Endothelial cell of hepatic sinusoid (primary cell): ENCODE results near the gene FHIT.
"Not testable (repeated sequence)": the region's sequence is repeated elsewhere in the genome, so short reads cannot be mapped to it uniquely, and the experiment has no call there.

Experiments
- in situ Hi-C: cut with HindIII; loops from 2 replicates; pipeline ENCODE4 v1.10.0; 2017; ENCODE audit warnings: low sequenced_read_pairs

The FHIT gene

GRCh38 chr3:61227799-61228198, 23.5 kb downstream of the FHIT start:
- in situ Hi-C loops = no loop called here

- in situ Hi-C loops = no loop called here
Measured at GRCh38 chr3:61226166-61226686, 25.0 kb downstream of the FHIT start.

DNA sequence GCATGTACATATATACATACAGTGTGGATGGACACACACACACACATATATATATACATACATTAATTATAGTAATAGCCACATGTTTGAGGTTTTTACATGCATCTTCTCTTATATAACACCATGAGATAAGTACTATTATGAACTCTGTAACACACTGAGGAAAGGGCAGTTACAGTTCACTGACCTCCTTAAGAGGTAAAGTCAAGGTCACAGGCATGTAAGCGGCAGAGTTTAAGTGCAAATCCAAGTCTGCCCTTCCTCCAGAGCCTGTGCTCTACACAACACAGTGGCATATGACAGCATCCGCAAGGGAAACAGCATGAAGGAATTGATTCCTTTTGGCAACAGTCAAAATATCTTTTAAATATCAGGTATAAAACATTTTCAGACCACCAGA, 26.4 kb downstream of the FHIT start:
- in situ Hi-C loops = no loop called here

DNA sequence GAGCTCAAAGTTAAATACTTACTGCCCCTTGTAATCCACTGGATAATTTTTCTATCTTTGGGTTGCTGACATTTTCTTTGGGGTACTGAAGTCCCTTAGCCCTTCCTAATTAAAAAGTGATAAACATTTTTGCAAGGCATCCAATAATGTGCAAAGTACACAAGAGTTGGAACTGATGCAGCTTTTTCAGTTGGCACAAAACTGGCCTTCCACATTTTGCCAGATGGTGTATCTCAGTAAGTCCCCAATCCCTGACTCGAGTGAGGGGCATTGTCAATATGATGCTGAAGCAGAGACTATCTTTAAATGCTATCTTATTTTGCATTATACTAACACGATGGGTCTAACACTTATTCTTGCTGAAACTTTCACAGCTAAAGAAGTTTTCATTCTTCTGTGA, 27.8 kb downstream of the FHIT start:
- in situ Hi-C loops = no loop called here

GRCh38 chr3:61222467-61222866, 28.8 kb downstream of the FHIT start:
- in situ Hi-C loops = no loop called here

GRCh38 chr3:61221759-61222362, 29.4 kb downstream of the FHIT start:
- in situ Hi-C loops = no loop called here

- in situ Hi-C loops = no loop called here
Measured at GRCh38 chr3:61218504-61218903, 32.7 kb downstream of the FHIT start.

DNA sequence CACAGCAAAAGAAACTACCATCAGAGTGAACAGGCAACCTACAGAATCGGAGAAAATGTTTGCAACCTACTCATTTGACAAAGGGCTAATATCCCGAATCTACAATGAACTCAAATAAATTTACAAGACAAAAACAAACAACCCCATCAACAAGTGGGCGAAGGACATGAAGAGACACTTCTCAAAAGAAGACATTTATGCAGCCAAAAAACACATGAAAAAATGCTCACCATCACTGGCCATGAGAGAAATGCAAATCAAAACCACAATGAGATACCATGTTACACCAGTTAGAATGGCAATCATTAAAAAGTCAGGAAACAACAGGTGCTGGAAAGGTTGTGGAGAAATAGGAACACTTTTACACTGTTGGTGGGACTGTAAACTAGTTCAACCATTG, 35.1 kb downstream of the FHIT start:
- in situ Hi-C loops = not testable (repeated sequence)

- in situ Hi-C loops = no loop called here
Measured at GRCh38 chr3:61202086-61202485, 49.2 kb downstream of the FHIT start.

DNA sequence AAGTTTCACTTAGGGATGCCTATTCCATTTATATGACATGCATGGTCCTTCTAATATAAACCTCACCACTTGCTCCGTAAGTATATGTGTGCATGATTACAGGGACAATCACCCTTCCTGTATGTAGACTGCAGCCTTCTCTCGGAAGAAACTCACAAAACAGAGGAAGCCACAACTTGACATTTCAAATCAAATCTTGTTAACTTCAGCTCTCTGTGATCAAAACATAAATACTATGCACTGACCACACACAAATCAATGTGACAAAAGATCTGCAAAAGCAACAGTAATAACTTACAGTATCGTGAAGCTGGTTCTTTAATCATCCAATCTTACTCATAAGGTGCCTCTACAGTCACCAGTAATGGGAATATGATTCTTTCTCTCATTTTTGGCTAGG, 50.2 kb downstream of the FHIT start:
- in situ Hi-C loops = no loop called here

DNA sequence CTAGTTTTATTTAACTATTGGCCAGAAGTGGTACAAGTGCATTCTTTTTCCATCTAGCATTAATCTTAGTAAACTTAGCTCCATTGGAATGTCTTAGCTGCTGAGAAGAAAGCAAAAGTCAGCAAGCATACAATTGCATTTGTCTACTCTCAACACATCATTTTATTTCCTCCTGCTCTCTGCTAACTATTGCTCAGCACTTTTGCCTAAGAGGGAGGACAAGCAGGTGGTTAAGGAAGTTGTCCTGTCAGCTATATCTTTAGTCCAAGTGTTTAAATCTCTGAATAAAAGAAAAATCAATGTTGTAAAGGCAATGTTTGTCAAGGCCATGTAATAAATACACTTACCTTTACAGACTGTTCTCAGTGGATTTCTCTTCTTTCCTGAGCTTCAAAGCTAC, 51.0 kb downstream of the FHIT start:
- in situ Hi-C loops = no loop called here

DNA sequence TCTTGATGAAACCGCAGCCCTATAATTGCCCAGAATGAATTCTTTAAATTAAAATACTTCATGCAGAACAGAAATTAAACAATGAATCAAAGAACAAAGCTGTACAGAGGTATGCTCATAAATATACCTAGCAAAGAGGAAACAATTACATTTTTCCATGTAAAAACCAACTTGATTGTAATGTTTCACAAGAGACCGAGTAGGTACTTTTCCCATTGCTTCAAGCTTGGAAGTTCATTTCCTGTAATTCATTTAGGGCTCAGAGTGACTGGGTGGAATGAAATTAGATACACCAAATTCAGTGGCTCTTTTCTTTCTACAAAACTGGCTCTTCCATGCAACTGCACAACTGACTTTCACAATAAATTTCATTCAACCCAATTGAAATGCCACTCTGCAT, 51.4 kb downstream of the FHIT start:
- in situ Hi-C loops = no loop called here

DNA sequence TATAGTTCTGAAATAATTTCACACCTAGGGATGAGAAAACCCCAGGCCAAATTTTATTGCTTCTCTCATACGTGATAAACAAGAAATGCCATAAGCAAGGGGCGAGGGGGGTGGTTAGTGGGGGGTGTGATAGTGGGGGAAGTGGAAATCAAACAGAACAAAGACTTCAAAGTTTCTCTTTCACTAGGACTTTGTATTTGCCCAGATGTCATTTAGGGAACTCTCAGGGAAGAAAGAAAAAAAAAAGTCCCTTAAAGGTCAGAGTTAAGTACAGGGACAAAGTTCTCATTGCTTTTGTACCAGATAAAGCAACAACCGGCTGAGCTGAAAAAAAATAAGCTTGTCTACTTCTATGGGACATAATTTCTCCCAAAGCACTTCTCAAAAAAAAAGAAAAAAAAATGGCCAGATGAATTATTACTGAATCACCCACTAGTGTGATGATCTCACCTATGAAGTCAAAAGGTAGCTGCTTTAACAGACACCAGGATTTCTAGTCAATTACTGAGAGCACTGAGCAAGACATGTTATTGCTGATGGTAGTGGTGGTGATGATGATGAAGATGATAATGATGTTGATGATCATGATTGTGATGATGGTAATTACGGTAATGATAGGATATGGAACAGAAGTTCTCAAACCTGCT, 56.2 kb downstream of the FHIT start:
- in situ Hi-C loops = no loop called here

DNA sequence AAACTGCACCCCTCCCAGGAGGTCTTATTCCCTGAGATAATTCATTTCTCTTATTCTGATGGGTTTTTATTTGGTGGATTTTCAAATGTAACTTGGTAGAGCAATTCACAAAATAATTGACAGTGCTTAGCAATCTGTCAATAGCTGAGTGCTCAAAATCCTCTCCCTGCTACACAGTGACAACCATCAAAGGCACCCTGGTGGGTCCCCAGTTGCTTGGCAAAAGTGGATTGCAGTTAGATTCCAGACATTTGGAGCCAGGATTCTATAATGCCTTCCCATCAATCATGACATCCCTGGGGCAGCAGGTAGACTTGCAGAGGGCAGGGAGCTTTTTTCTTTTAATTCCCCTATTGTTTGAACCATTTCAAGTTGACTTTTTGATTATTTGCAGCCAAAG, 59.0 kb downstream of the FHIT start:
- in situ Hi-C loops = no loop called here

GRCh38 chr3:61190205-61190604, 61.0 kb downstream of the FHIT start:
- in situ Hi-C loops = not testable (repeated sequence)

DNA sequence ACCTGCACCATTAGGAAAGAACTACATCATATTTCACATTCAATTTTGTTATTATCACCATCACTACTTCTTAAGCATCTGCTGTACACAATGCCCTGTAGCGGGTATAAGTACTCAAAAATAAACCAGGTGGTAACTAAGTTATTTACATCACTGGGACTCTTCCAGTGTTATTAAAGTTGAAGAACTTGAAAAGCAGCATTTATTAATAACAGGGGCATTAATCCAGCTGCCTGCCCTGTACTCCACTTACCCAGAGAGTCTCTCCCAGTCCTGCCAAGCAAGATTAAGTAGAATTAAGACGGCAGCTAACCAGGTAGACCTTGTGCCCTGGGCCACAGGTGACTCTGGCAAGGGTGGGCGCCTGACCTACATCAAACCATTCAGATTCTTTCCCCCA, 65.2 kb downstream of the FHIT start:
- in situ Hi-C loops = no loop called here

DNA sequence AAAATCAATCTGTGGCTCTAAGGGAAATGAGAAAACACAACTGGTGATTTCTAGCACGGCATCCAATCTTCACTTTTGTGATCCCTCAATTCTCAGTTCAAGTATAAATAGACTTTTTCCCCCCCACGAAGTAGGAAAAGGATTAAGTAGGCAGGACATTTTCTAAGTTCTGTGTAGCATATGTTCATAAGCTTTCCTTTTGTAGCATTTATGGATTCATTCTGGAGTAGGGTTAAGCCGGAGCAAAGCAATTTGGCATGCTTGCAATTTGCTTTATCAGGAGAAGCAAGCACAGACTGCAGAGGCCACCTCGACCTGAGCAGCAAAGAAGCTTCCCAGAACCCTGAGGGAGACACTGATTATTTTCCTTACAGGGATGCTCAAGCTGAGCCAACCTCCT, 66.3 kb downstream of the FHIT start:
- in situ Hi-C loops = no loop called here

- in situ Hi-C loops = no loop called here
Measured at GRCh38 chr3:61182662-61183061, 68.6 kb downstream of the FHIT start.

DNA sequence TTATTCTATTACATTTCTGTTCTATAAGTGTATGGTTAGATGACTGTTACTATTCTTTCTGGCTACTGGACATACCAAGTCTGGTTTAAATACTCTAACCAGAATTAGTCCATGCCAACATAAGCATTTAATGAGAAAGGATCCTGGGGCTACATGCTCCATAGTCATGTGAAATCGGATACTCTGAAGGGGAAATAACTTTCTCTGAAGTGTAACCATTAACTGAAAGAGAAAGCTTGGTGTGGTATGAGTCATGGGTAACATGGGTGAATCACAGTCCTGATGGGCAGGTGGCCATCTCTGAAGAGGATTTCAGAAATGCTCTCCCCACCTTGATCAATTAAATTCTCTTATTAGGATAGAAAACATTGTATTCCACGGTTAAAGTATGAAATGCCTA, 69.4 kb downstream of the FHIT start:
- in situ Hi-C loops = no loop called here

GRCh38 chr3:61180206-61180605, 71.0 kb downstream of the FHIT start:
- in situ Hi-C loops = no loop called here

DNA sequence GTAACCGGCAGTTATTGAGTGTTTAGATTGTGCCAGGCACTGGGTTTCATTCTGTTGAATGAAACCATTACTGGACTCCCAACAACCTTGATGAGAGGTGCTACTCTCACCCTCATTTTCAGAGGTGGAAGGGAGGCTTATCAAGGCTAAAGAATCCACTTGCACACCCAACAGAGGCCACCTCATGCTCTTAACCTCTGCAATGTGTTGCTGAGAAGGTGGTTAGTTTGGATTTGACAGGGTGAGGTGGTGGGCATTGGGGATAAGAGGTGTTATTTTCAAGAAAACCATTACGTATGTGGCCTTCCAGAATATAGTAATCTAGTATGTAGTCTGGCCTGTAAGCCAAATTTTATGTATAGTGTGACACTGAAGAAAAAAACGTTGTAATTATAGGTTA, 73.1 kb downstream of the FHIT start:
- in situ Hi-C loops = no loop called here

- in situ Hi-C loops = no loop called here
Measured at GRCh38 chr3:61177450-61177849, 73.8 kb downstream of the FHIT start.

DNA sequence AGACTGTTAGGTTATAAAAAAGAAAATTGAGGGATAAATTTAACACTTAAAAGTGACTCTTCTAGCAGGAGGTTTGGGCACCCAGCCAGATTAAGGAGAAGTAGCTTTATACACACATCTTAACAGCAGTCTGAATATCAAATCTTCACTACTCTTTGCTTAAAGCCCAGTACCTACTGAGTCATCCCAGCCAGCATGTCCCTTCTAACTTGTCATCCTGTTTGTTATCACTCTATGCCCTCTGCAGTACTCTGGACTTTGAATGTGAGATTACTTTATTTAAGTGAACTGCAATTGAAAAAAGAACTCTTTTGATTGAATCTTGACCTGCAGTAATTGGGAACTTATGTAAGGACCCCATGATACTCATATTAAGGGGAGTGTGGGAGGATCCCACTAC, 77.6 kb downstream of the FHIT start:
- in situ Hi-C loops = no loop called here
